PFSK-1 (cell line): ENCODE results near the gene SLC25A15.

Experiments
- POLR2AphosphoS5 ChIP-seq: IDR thresholded peaks from 2 replicates; pipeline ENCODE4 v1.6.1; 2012; ENCODE audit warnings: low read depth, mild to moderate bottlenecking, control low read depth, low read length, moderate library complexity
- REST ChIP-seq, 2 experiments: IDR thresholded peaks; 2 replicates each; pipeline versions ENCODE4 v1.6.1 to v1.8.0; 2011 to 2012; ENCODE audit warnings: low read depth in 2 of 2, low read length in 2 of 2, control low read depth in 1 of 2, inconsistent platforms in 1 of 2, mild to moderate bottlenecking in 1 of 2, moderate library complexity in 1 of 2; ENCODE audit not compliant: insufficient read depth in 1 of 2
- SIN3A ChIP-seq: IDR thresholded peaks from 2 replicates; pipeline ENCODE4 v1.6.1; 2012; ENCODE audit warnings: mild to moderate bottlenecking, low read length, moderate library complexity, borderline replicate concordance; ENCODE audit not compliant: insufficient read depth
- TAF1 ChIP-seq: IDR thresholded peaks from 2 replicates; pipeline ENCODE4 v1.6.1; 2012; ENCODE audit warnings: low read length, control low read depth, borderline replicate concordance; ENCODE audit not compliant: insufficient read depth

- TF ChIP-seq REST (IDR thresholded peaks at IDR 0.05; ENCODE audit: insufficient read depth in 1 of 2, low read depth in 2 of 2, low read length in 2 of 2) (no peak), TAF1 (no peak), POLR2AphosphoS5 (no peak), SIN3A (no peak)
Measured at GRCh38 chr13:40772765-40773473, 16.5 kb upstream of the SLC25A15 start.
